SU-DHL-6 (cell line): ENCODE measurements around the gene TEX13A.

ENCODE experiments used
- H2AFZ ChIP-seq: fragments of 200-600 bp; sonication (generic); 2 replicates; pipeline ENCODE4 v1.6.1; 2014; ENCODE audit warnings: low read depth, mild to moderate bottlenecking, moderate library complexity, mixed read lengths, antibody characterized with exemption, low read length; ENCODE audit not compliant: severe bottlenecking
- H3F3A ChIP-seq: fragments of 200-600 bp; shearing (Covaris generic); 2 replicates; pipeline ENCODE4 v1.6.0; 2016; ENCODE audit warnings: antibody characterized with exemption, mild to moderate bottlenecking; ENCODE audit not compliant: insufficient read depth
- H3K27ac ChIP-seq: fragments of 200-600 bp; sonication (generic); 2 replicates; pipeline ENCODE4 v1.5.1; 2016; ENCODE audit warnings: low read depth, mild to moderate bottlenecking, low read length, moderate library complexity, mixed read lengths
- H3K27me3 ChIP-seq: fragments of 200-600 bp; sonication (generic), shearing (Covaris generic); 2 replicates; pipeline ENCODE4 v1.6.0; 2014; ENCODE audit warnings: mild to moderate bottlenecking, low read length
- H3K36me3 ChIP-seq: fragments of 200-600 bp; sonication (generic); 2 replicates; pipeline ENCODE4 v1.6.1; 2014; ENCODE audit warnings: mild to moderate bottlenecking, low read length, mixed read lengths
- H3K4me2 ChIP-seq: fragments of 300-600, 200-600 bp; shearing (Covaris generic), sonication (generic); 2 replicates; pipeline ENCODE4 v1.6.0; 2014; ENCODE audit warnings: low read length, low read depth, mild to moderate bottlenecking; ENCODE audit not compliant: poor library complexity, severe bottlenecking
- H3K4me3 ChIP-seq: fragments of 200-600 bp; sonication (generic); 2 replicates; pipeline ENCODE4 v1.5.1; 2014; ENCODE audit warnings: antibody characterized with exemption, low read length, mild to moderate bottlenecking, mixed read lengths; ENCODE audit not compliant: insufficient read depth, poor library complexity, severe bottlenecking
- H3K79me2 ChIP-seq: fragments of 200-600 bp; sonication (generic); 2 replicates; pipeline ENCODE4 v1.6.1; 2014; ENCODE audit warnings: mild to moderate bottlenecking, low read length, moderate library complexity; ENCODE audit not compliant: insufficient read depth
- H3K9ac ChIP-seq: fragments of 200-600 bp; sonication (generic); 2 replicates; pipeline ENCODE4 v1.7.0; 2014; ENCODE audit warnings: mild to moderate bottlenecking, low read length
- H3K9me2 ChIP-seq: fragments of 200-600 bp; sonication (generic); replicated peaks from 2 replicates; pipeline ENCODE4 v1.6.1; 2014; ENCODE audit warnings: low read length; ENCODE audit not compliant: insufficient read depth
- H3K9me3 ChIP-seq: fragments of 200-600 bp; sonication (generic); 2 replicates; pipeline ENCODE4 v1.6.1; 2014; ENCODE audit warnings: low read length, mixed read lengths; ENCODE audit not compliant: insufficient read depth
- H4K20me1 ChIP-seq: fragments of 200-600 bp; sonication (generic); 2 replicates; pipeline ENCODE4 v1.6.1; 2014; ENCODE audit warnings: low read depth, mild to moderate bottlenecking, antibody characterized with exemption, low read length, moderate library complexity, mixed read lengths
- EZH2phosphoT487 ChIP-seq: fragments of 200-600 bp; sonication (generic), shearing (Covaris generic); conservative IDR thresholded peaks from 2 replicates; pipeline ENCODE4 v1.6.1; 2018; ENCODE audit warnings: mild to moderate bottlenecking, antibody characterized with exemption, low read length, moderate library complexity, mixed read lengths
- TF ChIP-seq, protein P1 (sequence below): fragments of 200-600 bp; sonication (generic); IDR thresholded peaks from one replicate; pipeline ENCODE4 v1.5.1; 2017; ENCODE audit warnings: antibody characterized with exemption, mild to moderate bottlenecking, low read length, moderate library complexity; ENCODE audit not compliant: insufficient read depth, poor library complexity, severe bottlenecking

The TEX13A gene

DNA sequence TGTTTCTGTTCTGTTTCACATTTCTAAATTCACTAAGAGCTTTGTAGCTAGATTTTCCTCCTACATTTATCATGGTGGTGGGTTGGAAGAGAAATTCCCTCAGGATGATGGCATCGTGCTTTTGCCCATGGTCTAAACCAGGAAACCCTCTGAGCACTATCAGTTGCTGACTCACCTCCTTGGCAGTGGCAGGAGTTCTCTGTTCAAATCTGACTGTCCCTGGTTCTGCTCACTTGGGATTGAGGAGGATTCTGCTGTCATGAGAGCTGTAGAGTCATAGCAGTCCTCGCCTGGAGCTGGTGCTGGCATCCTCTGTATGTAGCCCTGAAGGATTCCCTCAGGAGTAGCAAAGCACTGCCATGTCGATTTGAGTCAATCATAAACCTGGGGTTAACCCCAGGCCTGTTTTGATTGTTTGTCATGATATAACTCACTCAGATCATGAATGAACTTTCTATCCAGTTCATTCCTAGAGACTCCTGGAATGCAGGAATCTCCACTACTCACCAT lies 9.4 kb downstream of the TEX13A start:
- no peaks in the 10 kb centered on the region for H3K79me2 ChIP-seq
- no peaks in the 10 kb centered on the region for H3K27me3 ChIP-seq
- no peaks in the 10 kb centered on the region for H4K20me1 ChIP-seq
- no peak overlapping the region for H3K27ac ChIP-seq
- H2AFZ ChIP-seq: no peak overlapping the region
- H3K9me3 ChIP-seq: no peaks in the 10 kb centered on the region
- H3K9ac ChIP-seq: no peak overlapping the region
- H3K4me2 ChIP-seq: no peak overlapping the region
- H3K36me3 ChIP-seq: no peaks in the 10 kb centered on the region
- no peaks in the 10 kb centered on the region for H3K9me2 ChIP-seq
- no peaks in the 10 kb centered on the region for H3F3A ChIP-seq
- H3K4me3 ChIP-seq: no peak overlapping the region
- no peak for TF ChIP-seq EZH2phosphoT487

DNA sequence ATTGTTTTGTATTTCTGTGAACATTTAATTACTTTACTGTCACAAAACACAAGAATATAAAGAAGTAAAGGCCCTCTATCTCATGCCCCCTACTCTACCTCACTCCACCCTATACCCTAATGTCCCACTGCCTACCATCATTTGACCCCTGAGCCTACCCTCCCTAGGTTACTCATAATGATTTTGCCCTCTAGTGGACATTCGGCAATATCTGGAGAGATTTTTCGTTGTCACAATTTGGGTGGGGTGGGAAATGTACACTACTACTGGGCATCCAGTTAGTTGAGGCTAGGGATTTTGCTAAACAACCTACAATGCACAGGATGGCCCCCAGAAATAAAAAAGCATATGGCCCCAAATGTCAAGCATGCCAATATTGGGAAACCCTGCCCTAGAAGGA lies 10.2 kb downstream of the TEX13A start:
- Histone ChIP-seq H3K4me3 (no peak overlapping the region), H3K9me2 (no peaks in the 10 kb centered on the region), H3K9ac (no peak overlapping the region), H3K36me3 (no peaks in the 10 kb centered on the region), H3K27ac (no peak overlapping the region), H2AFZ (no peak overlapping the region), H3K4me2 (no peak overlapping the region), H3K27me3 (no peaks in the 10 kb centered on the region), H3K9me3 (no peaks in the 10 kb centered on the region), H3F3A (no peaks in the 10 kb centered on the region), H4K20me1 (no peaks in the 10 kb centered on the region), H3K79me2 (no peaks in the 10 kb centered on the region)
- TF ChIP-seq EZH2phosphoT487: no peak
- TF ChIP-seq, protein P1, sequence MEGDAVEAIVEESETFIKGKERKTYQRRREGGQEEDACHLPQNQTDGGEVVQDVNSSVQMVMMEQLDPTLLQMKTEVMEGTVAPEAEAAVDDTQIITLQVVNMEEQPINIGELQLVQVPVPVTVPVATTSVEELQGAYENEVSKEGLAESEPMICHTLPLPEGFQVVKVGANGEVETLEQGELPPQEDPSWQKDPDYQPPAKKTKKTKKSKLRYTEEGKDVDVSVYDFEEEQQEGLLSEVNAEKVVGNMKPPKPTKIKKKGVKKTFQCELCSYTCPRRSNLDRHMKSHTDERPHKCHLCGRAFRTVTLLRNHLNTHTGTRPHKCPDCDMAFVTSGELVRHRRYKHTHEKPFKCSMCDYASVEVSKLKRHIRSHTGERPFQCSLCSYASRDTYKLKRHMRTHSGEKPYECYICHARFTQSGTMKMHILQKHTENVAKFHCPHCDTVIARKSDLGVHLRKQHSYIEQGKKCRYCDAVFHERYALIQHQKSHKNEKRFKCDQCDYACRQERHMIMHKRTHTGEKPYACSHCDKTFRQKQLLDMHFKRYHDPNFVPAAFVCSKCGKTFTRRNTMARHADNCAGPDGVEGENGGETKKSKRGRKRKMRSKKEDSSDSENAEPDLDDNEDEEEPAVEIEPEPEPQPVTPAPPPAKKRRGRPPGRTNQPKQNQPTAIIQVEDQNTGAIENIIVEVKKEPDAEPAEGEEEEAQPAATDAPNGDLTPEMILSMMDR: no peak

DNA sequence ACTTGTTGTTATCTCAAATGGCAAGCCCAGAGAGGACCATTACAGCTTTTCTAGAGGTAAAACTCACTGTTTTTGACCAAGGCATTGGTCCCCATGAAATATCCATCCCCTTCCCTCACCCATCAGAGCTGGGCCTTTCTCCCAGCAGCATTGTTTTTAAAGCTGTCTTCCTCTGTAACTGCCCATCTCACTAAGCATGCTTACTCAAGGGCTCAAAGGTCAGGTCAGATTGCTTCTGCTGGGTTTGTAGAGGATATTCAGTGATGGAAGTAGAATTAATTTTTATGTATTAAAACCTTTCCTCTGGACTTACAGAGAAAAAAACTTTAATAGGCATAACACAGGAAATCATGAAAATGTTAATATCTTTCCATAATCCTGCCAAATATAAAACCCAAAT lies 11.1 kb downstream of the TEX13A start:
- Histone ChIP-seq H3K27me3 (no peaks in the 10 kb centered on the region), H3F3A (no peaks in the 10 kb centered on the region), H3K9ac (no peak overlapping the region), H3K79me2 (no peaks in the 10 kb centered on the region), H3K4me2 (no peak overlapping the region), H3K9me3 (no peaks in the 10 kb centered on the region), H2AFZ (no peak overlapping the region), H3K9me2 (no peaks in the 10 kb centered on the region), H3K4me3 (no peak overlapping the region), H4K20me1 (no peaks in the 10 kb centered on the region), H3K27ac (no peak overlapping the region), H3K36me3 (no peaks in the 10 kb centered on the region)
- TF ChIP-seq, protein P1: no peak
- no peak for TF ChIP-seq EZH2phosphoT487

DNA sequence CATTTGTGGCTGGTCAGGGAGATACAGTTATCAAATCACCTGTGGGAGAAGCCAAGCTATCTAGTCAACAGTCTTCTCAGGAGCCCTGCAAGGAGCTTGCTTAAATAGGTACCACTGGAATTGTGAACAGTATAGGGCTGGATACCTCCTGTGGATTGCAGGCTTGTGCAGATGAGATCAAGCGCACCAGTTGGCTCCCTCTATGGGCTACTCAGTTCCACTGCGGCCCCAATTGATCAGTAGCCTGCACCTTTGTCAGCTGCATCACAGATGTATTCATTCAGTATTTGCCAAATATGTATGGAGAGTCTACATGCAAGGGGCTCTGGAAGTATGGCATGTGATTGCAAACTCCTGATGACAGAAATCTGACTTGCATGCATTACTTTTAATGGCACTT lies 28.6 kb downstream of the TEX13A start:
- Histone ChIP-seq H3K9me3 (no peaks in the 10 kb centered on the region), H3K27me3 (no peaks in the 10 kb centered on the region), H3K4me2 (no peak overlapping the region), H3K9me2 (no peaks in the 10 kb centered on the region), H4K20me1 (no peaks in the 10 kb centered on the region), H3K4me3 (no peak overlapping the region), H3K79me2 (no peaks in the 10 kb centered on the region), H3K27ac (no peak overlapping the region), H3F3A (no peaks in the 10 kb centered on the region), H3K9ac (no peak overlapping the region), H3K36me3 (no peaks in the 10 kb centered on the region), H2AFZ (no peak overlapping the region)
- no peak for TF ChIP-seq EZH2phosphoT487
- TF ChIP-seq, protein P1: no peak
